HG03571 (cell line): ENCODE data around the gene NFE2L2.
"Not testable (repeated sequence)": the region's sequence is repeated elsewhere in the genome, so short reads cannot be mapped to it uniquely, and the experiment has no call there.

Experiments
- ATAC-seq: cut with Tn5 transposase; IDR thresholded peaks from one replicate; pipeline ENCODE4 v1.9.1; 2021; ENCODE audit not compliant: unreplicated experiment

NFE2L2 gene

DNA sequence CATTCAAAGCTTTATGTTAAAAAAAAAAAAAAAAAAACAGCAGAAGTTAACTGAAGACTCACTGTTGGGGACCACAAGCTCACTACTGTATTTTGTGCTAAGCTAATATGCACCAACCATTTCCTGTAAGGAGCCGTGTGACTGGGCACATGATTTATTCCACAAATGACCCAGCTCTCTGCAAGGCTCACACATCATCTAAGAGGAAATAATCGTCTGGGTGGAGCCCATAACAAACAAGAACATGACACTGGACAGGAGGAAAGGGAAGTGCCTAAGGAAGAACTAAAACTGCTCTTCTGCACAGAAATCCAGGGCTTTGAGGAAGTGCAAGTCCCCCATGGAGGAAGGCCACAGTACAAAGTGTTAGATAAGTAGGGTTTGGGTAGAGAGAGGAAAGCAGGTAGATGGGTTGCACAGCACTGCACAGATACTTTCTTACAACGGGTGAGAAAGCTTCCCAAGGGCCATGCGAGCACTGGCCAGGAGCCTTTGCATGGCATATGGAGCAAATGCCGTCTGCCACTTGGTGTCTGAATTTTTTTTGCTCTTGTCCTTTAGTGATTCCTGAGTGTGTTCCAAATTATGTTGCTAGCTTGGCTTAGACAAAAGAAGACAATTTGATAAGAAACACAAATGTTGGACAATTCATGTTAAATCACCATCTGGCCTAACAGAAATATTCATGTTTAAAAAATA, 24.4 kb downstream of the NFE2L2 start:
- peak; percentile 63 for ATAC-seq

DNA sequence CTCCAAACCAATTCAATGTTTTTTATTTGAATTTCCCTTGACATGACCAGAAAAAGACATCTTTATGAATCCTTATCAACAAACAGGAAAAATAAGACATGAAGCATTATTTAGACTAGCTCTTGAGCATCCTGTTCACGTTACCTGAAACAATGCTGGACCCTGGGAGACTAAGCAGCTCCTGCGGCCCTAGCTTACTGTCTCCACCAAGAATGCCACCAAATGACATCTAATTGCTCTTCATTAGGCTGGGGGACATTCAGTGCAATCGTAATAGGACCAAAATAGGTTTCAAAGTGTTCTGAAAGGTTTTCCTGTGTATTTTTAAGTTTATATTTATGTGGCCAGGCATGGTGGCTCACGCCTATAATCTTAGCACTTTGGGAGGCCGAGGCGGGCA, 25.5 kb downstream of the NFE2L2 start:
- no peak for ATAC-seq

DNA sequence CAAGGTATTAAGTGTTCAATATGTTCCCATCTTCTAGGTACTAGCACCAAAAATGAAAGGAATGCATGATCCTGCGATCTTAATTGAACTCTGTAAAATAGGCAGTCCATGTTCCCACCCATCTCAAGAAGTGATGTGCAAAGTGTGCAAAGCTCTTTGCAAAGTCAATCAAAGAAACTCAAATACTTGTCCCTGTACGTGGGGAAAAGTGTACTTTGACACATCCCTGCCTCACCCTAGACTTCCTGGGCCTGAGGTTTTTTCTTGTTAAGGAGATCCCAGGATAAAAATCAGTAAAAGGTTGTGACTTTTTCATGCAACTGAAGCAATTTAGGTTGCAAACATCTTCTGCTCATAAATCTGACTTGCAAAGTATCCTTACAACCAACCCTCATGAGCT, 26.6 kb downstream of the NFE2L2 start:
- no peak for ATAC-seq

DNA sequence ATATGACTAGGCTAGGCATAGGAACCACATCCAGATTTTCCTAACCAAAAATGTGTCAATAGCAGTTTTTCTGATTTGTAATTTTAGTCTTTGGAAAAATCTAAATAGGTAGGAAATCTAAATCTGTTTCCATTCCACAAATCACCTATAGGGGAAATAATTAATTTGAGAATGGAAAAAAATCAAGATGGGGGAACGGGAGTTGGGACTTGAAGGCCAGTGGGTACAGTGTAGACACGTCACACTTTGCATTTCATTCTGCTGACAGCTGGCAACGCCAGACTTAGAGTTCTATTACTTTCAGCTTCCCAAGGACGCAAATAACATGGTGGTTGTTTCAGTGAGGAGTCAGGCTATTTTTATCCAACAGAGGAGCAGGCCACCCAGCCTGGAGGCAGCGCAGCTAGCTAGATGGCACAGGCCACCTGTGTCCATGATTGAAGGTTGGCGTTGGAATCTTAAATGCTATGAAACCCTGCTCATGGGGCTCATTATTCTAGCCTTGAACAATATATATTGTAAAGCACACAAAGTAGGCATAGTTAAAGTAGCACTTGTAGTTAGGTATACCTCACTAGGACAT, 28.6 kb downstream of the NFE2L2 start:
- no peak for ATAC-seq

DNA sequence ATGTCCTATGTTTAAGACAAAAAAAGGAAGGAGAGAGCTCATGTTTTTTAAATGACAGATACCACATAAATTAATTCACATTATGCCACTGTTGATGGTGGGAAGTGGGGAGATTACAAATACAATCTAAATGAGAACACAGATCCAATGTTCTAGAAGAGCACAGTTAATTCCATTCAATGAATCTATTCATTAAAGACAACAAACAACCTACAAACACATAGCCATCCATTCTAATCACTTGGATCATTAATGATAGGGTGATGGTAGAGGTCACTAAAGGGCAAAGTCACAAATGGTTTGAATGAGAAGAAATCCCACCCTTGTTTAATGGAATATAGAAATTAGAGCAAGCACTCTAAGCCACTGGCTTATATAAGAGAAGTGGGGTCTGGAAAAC, 30.3 kb downstream of the NFE2L2 start:
- no peak for ATAC-seq

DNA sequence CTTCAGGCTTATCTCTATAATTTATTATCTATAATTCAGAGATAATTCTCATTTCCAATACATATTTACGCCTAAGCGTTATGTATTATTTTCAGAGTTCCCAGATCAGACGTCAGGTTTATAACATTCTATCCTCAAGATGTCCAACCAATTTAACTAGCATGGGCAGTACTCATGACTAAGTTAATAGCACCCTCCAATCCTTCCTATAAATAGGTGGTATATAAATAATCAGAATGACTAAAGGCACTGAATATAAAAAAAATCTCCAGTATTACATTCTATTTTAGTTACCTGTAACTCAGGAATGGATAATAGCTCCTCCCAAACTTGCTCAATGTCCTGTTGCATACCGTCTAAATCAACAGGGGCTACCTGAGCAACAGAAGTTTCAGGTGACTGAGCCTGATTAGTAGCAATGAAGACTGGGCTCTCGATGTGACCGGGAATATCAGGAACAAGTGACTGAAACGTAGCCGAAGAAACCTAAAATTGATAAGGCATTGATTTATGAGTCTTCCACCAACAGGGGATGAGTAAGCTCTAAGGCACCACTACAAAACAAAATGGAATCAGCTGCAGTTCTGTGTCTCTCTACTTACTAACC, 32.3 kb downstream of the NFE2L2 start:
- no peak for ATAC-seq

DNA sequence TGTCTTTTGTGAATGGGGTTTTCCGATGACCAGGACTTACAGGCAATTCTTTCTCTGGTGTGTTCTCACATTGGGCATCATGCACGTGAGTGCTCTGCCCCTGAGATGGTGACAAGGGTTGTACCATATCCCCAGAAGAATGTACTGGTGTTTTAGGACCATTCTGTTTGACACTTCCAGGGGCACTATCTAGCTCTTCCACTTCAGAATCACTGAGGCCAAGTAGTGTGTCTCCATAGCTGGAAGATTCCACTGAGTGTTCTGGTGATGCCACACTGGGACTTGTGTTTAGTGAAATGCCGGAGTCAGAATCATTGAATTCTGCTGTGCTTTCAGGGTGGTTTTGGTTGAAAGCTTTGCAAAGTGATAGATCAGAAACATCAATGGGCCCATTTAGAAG, 33.3 kb downstream of the NFE2L2 start:
- no peak for ATAC-seq

DNA sequence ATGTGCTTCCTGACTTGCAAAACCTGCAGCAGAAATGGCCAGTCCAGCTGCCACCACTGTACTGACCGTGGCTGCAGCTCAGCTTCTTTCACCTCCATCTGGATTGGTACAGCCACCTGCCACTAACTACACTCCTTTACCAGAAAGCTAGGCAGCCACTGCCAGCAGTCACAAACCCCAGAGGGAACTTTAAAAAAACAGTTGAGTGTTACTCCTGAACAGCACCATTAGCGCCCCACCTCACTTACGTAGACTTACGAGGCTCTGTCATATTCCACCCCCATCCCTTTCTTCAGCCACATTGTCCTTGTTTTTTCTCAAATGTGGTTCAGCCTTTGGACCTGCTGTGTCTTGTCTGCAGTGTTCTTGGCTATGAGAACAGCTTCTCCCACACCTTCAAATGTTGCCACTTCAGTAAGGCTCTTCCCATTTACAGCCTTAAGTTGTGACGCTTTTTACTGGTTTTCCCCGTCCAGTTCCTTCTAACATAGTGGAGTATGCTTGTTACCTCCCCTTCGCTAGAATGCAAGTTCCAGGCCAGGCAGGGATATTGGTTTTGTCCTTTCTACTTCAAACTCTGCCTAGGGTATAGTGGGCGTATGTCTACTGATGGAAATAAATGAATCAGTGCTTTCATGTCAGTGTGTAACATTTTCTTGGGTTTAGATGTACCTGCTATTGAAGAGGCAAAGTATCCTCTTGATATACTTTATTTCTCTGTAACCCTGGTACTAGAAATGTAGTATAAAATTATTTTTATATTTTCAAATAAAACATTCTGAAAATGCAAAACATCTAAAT, 34.9 kb downstream of the NFE2L2 start:
- no peak for ATAC-seq

DNA sequence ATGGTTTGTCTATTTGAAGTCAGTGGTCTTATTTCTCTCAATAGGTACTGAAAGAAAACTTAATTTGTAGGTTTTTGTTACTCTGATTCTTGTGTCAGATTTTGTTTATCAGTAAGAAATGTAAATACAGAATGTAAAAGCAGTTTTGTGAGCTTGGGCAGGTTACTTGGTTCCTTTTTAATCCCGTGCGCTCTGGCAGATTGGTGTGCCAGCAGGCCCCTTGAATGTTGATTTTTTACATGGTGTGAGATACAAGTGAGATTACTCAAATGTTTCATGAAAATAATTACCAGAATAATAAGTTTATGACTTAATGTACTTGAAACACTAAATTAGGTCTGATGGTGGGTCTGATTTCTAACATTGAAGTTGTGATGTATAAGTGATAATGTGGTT, 38.6 kb downstream of the NFE2L2 start:
- ATAC-seq, result no peak

DNA sequence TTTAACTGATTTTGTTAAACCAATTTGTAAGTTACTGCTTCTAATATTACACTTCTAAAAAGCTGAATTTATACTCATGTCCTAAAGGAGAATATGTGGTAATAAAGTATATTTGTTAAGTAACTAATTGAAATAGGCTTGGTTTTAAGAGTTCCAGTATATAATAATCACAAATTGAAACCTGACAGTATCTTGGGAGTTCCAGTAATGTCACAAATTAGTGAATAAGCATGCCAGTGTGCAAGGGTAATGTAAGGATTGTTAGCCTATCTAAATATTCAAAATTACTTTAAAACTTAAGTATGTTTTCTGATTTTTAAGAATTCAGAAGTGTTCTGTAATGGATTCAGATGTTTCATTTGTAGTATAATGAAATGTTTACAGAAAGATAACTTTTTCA, 41.1 kb downstream of the NFE2L2 start:
- ATAC-seq, result not testable (repeated sequence)

DNA sequence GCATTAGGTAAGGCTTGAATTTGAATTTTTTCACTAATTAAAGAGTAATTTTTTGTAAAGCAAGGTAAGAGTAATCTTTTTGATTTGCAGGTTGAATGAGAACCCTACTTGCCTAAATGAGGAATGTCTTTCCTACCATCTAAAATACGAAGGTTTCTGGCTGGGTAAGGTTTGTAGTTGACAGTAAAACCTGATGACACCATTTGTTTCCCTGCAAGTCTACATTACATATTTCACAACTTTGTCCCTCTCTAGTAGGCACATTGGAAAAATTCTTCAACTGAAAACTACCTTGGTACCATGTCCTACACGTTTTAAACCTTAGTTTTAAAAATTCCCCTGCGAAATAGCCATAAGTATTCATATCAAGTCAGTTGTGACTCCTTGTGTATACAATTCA, 42.6 kb downstream of the NFE2L2 start:
- ATAC-seq, result no peak

DNA sequence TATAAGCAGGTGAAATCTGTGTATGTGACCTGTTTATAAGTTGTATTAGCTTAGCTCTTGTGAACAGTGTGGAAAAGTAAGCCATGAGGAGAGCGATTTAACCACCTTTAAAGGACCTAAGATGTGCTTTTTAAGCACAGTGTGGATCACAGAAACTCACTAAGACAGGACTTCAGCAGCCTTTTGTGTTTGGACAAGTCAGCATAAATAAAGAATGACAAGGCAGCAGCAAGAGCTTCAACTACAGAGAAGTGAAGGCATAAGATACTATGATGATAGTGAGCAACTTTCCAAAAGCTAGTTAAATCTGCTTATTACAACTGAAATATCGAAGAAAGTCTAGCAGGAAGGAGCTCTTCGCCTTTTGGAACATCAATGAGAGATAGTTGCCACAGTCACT, 43.0 kb downstream of the NFE2L2 start:
- no peak for ATAC-seq

DNA sequence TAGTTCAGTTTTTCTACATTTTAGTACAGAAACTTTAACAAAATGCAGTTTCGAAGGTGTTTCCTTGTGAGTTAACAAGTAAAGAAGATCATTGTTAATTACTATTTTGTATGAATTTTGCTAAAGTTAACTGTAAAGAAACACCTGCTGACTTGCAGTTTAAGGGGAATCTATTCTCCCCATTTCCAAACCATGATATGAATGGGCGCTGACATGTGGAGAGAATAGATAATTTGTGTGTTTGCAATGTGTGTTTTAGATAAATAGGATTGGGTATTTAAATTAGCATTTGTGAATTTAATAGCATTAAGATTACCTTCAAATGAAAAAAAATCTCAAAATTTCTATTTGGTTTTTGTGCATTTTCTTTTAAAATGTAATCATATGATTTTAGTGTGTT, 44.7 kb downstream of the NFE2L2 start:
- not testable (repeated sequence) for ATAC-seq

DNA sequence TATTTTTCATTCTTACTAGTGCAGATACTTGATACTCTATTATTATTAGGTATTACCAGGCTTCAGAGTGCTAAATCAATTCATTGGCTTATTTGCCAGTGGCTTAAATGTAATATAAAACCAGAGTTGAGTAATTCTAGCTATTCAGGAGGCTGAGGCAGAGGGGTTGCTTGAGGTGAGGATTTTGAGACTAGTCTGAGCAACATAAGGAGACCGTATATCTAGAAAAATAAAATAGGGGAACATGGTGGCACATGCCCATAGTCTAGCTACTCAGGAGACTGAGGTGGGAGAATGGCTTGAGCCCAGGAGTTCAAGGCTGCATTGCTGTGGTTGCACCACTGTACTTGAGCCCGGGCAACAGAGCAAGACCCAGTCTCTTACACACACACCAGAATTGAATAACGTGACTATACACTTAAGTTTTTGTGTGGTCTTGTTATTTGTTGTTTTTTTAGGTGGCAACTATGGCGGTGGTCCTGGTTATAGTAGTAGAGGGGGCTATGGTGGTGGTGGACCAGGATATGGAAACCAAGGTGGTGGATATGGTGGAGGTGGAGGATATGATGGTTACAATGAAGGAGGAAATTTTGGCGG, 47.2 kb downstream of the NFE2L2 start:
- ATAC-seq, result no peak

DNA sequence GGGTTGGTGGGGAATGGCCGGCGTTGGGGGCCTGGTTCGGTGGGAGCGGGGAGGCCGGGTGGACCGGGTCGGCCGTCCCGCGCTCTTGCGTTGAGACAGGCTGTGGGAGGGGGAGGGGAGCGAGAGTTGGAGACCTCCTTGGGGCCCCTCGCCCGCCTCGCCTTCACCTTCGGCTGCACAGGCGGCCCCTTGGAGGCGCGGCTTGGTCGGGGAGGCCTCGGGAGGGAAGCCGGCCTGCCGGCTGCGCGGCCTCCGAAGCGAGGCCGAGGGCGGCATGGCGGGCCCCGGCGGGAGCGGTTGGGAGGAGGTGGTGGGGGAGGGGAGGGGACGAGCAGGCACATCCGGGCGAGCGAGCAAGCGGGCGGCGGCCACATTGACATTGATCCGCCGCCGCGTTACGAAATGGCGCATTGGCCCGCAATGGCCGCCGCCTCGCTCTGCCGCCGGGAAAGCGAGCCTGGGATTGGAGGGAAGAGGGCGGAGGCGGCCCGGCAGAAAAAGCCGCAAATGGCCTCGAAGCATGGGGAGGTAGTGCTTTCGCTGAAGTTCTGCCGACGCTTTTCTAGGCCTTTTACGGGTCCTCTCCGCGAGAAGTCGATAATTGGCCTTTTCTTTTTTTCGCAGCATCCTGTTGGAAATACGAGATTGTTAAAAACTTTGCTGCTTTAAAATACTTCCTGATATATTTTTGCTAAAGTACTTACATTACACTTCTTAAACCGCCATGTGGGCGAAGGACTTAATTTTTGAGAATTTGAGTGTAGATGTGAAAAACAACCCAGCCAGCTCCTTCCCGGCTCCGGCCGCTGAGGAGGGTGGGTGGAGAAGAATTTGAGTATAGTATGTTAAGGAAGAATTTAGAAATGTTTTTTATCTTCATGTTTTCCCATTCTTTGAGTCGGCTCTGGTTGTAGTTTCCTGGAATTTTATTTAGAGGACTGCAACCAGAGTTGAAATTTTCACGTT, 51.4 kb downstream of the NFE2L2 start:
- peak; percentile 51 for ATAC-seq

DNA sequence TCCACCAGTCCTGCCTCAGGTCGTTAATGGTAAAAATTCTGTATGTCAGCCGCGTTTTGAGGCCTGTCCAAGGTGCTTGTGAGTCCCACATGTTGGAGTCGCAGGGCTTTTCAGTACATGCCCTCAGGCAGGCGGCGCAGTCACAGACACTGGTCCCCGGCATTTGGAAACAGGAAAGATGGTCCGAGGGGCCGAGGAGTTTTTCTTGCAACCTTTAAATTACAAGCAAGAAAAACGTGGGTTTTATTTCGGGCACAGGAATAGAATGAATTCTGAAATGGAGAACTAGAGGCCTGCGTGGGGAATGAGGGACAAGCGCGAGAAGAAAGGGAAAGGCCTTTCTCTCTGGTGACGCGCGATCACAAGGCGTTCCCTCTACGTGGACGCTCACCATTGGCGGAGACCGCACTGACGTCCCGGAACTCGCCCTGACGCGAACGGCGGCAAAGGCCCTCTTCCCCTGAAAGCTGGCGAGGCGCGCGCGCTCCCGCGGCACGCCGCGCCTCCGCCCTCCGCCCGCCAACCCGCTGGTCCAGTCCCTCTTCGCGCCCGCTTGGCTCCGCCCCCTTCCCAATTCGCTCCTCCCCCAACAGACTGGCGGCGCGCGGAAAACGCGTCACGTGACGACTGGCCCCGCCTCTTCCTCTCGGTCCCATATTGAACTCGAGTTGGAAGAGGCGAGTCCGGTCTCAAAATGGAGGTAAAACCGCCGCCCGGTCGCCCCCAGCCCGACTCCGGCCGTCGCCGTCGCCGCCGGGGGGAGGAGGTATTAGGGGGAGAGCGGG, 52.2 kb downstream of the NFE2L2 start, which contains the start of gene HNRNPA3:
TSS of gene HNRNPA3 (plus strand) at position 689 of the 785 bp plus-strand sequence. CDS start at position 695, 6 bp downstream.
- peak; percentile 90 for ATAC-seq

DNA sequence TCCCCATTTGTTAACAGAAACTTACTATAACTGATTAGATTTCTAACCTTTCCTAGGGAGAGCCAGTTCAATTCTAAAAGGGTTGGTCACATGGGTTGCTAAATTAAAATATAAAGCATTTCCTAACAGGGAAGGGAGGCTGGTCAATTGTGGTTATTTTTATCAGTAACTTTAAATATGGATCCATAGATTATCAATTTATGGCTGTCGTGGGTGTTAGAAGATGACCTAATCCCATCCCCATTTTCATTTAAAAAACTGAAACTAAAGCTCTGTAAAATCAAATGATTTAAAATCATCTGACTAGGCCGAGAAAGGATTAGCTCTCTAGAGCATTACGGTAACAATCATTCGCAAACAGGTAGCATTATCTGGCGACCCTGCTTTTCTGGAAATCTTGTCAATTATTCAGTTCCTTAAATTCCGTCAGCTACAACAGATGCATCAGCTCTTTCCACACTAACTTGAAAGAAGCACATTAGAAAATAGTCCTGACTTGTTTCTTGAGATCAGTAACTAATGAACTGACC, 52.9 kb downstream of the NFE2L2 start:
- ATAC-seq, result no peak

DNA sequence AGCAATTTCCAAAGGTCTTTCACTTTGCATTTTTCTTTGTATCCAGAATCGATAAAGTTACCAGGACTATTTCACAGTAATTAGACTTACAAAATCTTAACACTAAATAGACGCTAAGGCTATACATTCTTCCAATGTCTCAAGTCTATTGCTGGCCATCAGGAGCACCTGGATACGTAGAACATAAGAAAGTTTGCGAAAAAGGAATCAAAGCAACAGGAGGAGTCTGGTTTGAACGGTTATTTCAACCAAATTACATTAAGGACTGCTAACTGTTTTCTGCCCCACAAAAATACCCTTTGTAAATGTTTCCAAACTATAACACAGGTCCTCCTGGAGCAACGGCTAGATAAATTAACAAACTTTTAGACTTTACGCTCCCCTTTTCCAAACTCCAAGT, 53.4 kb downstream of the NFE2L2 start:
- no peak for ATAC-seq

DNA sequence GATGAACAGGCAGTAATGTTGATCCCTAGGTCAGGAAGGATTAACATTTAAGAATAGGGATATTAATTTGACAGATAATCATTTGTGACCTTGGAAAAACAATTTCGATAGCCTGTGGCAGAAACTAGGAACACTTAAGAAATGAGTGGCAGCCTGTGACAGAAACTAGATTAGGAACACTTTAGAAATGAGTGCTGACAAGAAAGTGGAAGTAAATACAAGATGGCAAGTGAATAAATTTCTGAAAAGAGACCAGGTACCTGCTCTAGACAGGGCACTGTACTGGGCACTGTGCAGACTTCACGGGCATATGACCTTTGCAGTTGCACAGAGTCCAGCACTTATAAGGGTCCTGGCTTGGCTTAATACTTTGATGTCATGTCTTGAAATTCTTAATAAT, 57.4 kb downstream of the NFE2L2 start:
- peak; percentile 60 for ATAC-seq
